Muscle layer of colon (tissue), 2 donors: ENCODE results near the gene CEP128.

ENCODE experiments used
- H3K27ac ChIP-seq: one replicate; pipeline ENCODE4 v1.7.0; 2013; ENCODE audit warnings: low read depth, mild to moderate bottlenecking, low read length, moderate library complexity
- H3K27me3 ChIP-seq, 2 donors: one replicate each; pipeline ENCODE4 v1.7.0; 2013; ENCODE audit warnings: low read length in 2 of 2, mild to moderate bottlenecking in 2 of 2; ENCODE audit not compliant: insufficient read depth in 2 of 2, control insufficient read depth in 1 of 2
- H3K36me3 ChIP-seq: one replicate; pipeline ENCODE4 v1.7.0; 2013; ENCODE audit warnings: mild to moderate bottlenecking, low read length; ENCODE audit not compliant: insufficient read depth
- H3K4me1 ChIP-seq: one replicate; pipeline ENCODE4 v1.7.0; 2013; ENCODE audit warnings: mild to moderate bottlenecking, low read length; ENCODE audit not compliant: insufficient read depth
- H3K4me3 ChIP-seq, 2 donors: one replicate each; pipeline ENCODE4 v1.7.0; 2013; ENCODE audit warnings: low read length in 2 of 2, low read depth in 1 of 2, mild to moderate bottlenecking in 1 of 2, moderate library complexity in 1 of 2
- H3K9ac ChIP-seq: one replicate; pipeline ENCODE4 v1.7.0; 2013; ENCODE audit warnings: low read length
- H3K9me3 ChIP-seq: one replicate; pipeline ENCODE4 v1.7.0; 2013; ENCODE audit warnings: mild to moderate bottlenecking, low read length
- donor health status: abdominal sarcoma.
- donor health status: Adenocarcinoma of cecum.

CEP128 gene

GRCh38 chr14:80768646-80769045 lies 172.9 kb downstream of the CEP128 start:
- Histone ChIP-seq H3K4me1 (no peaks in the 10 kb centered on the region), H3K27me3 (no peaks in the 10 kb centered on the region), H3K4me3 (no peak overlapping the region), H3K27ac (no peak overlapping the region), H3K9ac (no peak overlapping the region), H3K36me3 (no peaks in the 10 kb centered on the region), H3K9me3 (no peaks in the 10 kb centered on the region)

GRCh38 chr14:80764921-80765507 lies 176.5 kb downstream of the CEP128 start:
- Histone ChIP-seq H3K27me3 (no peaks in the 10 kb centered on the region), H3K9me3 (no peaks in the 10 kb centered on the region), H3K4me1 (no peaks in the 10 kb centered on the region), H3K27ac (no peak overlapping the region), H3K9ac (no peak overlapping the region), H3K4me3 (no peak overlapping the region), H3K36me3 (no peaks in the 10 kb centered on the region)

- no peaks in the 10 kb centered on the region for H3K27me3 ChIP-seq
- H3K27ac ChIP-seq, result no peak overlapping the region
- H3K9ac ChIP-seq, result no peak overlapping the region
- H3K4me1 ChIP-seq, result no peaks in the 10 kb centered on the region
- no peaks in the 10 kb centered on the region for H3K36me3 ChIP-seq
- no peak overlapping the region for H3K4me3 ChIP-seq
- no peaks in the 10 kb centered on the region for H3K9me3 ChIP-seq
Measured at GRCh38 chr14:80764496-80764895, 177.0 kb downstream of the CEP128 start.

- no peaks in the 10 kb centered on the region for H3K27me3 ChIP-seq
- H3K4me3 ChIP-seq, result no peak overlapping the region
- no peak overlapping the region for H3K9ac ChIP-seq
- H3K36me3 ChIP-seq, result no peaks in the 10 kb centered on the region
- no peaks in the 10 kb centered on the region for H3K4me1 ChIP-seq
- H3K9me3 ChIP-seq, result no peaks in the 10 kb centered on the region
- no peak overlapping the region for H3K27ac ChIP-seq
Measured at GRCh38 chr14:80762641-80763228, 178.8 kb downstream of the CEP128 start.

GRCh38 chr14:80754696-80755095 lies 186.8 kb downstream of the CEP128 start:
- Histone ChIP-seq H3K9me3 (no peaks in the 10 kb centered on the region), H3K36me3 (no peaks in the 10 kb centered on the region), H3K27me3 (no peaks in the 10 kb centered on the region), H3K4me1 (no peaks in the 10 kb centered on the region), H3K9ac (no peak overlapping the region), H3K4me3 (no peak overlapping the region), H3K27ac (no peak overlapping the region)

- Histone ChIP-seq H3K4me1 (no peaks in the 10 kb centered on the region), H3K27me3 (no peaks in the 10 kb centered on the region), H3K9ac (no peak overlapping the region), H3K27ac (no peak overlapping the region), H3K9me3 (no peaks in the 10 kb centered on the region), H3K36me3 (no peaks in the 10 kb centered on the region), H3K4me3 (no peak overlapping the region)
Measured at GRCh38 chr14:80751285-80751684, 190.3 kb downstream of the CEP128 start.

- no peaks in the 10 kb centered on the region for H3K27me3 ChIP-seq
- H3K4me3 ChIP-seq, result no peak overlapping the region
- no peaks in the 10 kb centered on the region for H3K9me3 ChIP-seq
- no peaks in the 10 kb centered on the region for H3K36me3 ChIP-seq
- H3K4me1 ChIP-seq, result no peaks in the 10 kb centered on the region
- H3K9ac ChIP-seq, result no peak overlapping the region
- no peak overlapping the region for H3K27ac ChIP-seq
Measured at GRCh38 chr14:80726211-80726610, 215.3 kb downstream of the CEP128 start.

- H3K4me3 ChIP-seq, result no peak overlapping the region
- H3K36me3 ChIP-seq, result no peaks in the 10 kb centered on the region
- H3K27me3 ChIP-seq, result no peaks in the 10 kb centered on the region
- no peaks in the 10 kb centered on the region for H3K9me3 ChIP-seq
- H3K4me1 ChIP-seq, result no peaks in the 10 kb centered on the region
- H3K27ac ChIP-seq, result no peak overlapping the region
- no peak overlapping the region for H3K9ac ChIP-seq
Measured at GRCh38 chr14:80718940-80719339, 222.6 kb downstream of the CEP128 start.

GRCh38 chr14:80714474-80714873 lies 227.1 kb downstream of the CEP128 start:
- Histone ChIP-seq H3K4me3 (no peak overlapping the region), H3K27me3 (no peaks in the 10 kb centered on the region), H3K36me3 (no peaks in the 10 kb centered on the region), H3K4me1 (no peaks in the 10 kb centered on the region), H3K27ac (no peak overlapping the region), H3K9me3 (no peaks in the 10 kb centered on the region), H3K9ac (no peak overlapping the region)

GRCh38 chr14:80713076-80713850 lies 228.3 kb downstream of the CEP128 start:
- H3K9ac ChIP-seq, result no peak overlapping the region
- no peaks in the 10 kb centered on the region for H3K4me1 ChIP-seq
- no peak overlapping the region for H3K4me3 ChIP-seq
- H3K27ac ChIP-seq, result no peak overlapping the region
- no peaks in the 10 kb centered on the region for H3K27me3 ChIP-seq
- H3K36me3 ChIP-seq, result no peaks in the 10 kb centered on the region
- no peaks in the 10 kb centered on the region for H3K9me3 ChIP-seq

- no peak overlapping the region for H3K9ac ChIP-seq
Measured at GRCh38 chr14:80705241-80705980, 236.1 kb downstream of the CEP128 start.

More at GRCh38 chr14:80705241-80705980, 236.1 kb downstream of the CEP128 start:
- Histone ChIP-seq H3K36me3 (no peaks in the 10 kb centered on the region), H3K27me3 (no peaks in the 10 kb centered on the region), H3K27ac (no peak overlapping the region), H3K9me3 (no peaks in the 10 kb centered on the region), H3K4me3 (no peak overlapping the region), H3K4me1 (no peaks in the 10 kb centered on the region)
